ENCODE measurements around the gene KCNMA1.
"Not testable (repeated sequence)": the region's sequence is repeated elsewhere in the genome, so short reads cannot be mapped to it uniquely, and the experiment has no call there.

GRCh38 chr10:77683088-77683432 is 45.5 kb upstream of the KCNMA1 start:
- TF ChIP-seq NR2C2 (IDR thresholded peaks at IDR 0.05; ENCODE audit: borderline replicate concordance, control insufficient read depth, insufficient read length, low read depth); SUZ12 (IDR thresholded peaks at IDR 0.05; ENCODE audit: unreplicated experiment); CTCF (IDR thresholded peaks at IDR 0.05 in 2 of 3, conservative IDR thresholded peaks at IDR 0.05 in 1 of 3; ENCODE audit: control insufficient read depth in 2 of 3, extremely low read depth in 1 of 3, insufficient read depth in 1 of 3, low read depth in 3 of 3, low read length in 3 of 3); EZH2 (IDR thresholded peaks at IDR 0.05; ENCODE audit: borderline replicate concordance, control insufficient read depth, low read depth, low read length); CBFB (IDR thresholded peaks at IDR 0.05; ENCODE audit: low read depth); NFXL1 (IDR thresholded peaks at IDR 0.05; ENCODE audit: borderline replicate concordance); ZZZ3 (IDR thresholded peaks at IDR 0.05; ENCODE audit: control insufficient read depth, insufficient read length, low read depth); SP1 (IDR thresholded peaks at IDR 0.05; ENCODE audit: low read depth, low read length); PBX3 (IDR thresholded peaks at IDR 0.05; ENCODE audit: insufficient replicate concordance, low read depth, low read length); ATF2 (IDR thresholded peaks at IDR 0.05; ENCODE audit: low read length): not testable (repeated sequence)
- TF ChIP-seq JUND (IDR thresholded peaks at IDR 0.05; ENCODE audit: low read depth, low read length) (peak; percentile 40; the same call in 1 of the 2 replicates), EP300 (IDR thresholded peaks at IDR 0.05; ENCODE audit: borderline replicate concordance in 1 of 2, control insufficient read depth in 1 of 2, low read depth in 2 of 2, low read length in 2 of 2) (peak in 1 of 2 experiments; percentile 21; a peak in 1 of 4 replicates)
- TF ChIP-seq, protein P1, sequence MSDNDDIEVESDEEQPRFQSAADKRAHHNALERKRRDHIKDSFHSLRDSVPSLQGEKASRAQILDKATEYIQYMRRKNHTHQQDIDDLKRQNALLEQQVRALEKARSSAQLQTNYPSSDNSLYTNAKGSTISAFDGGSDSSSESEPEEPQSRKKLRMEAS (IDR thresholded peaks at IDR 0.05; ENCODE audit: low read depth, low read length): not testable (repeated sequence)
- TF ChIP-seq, protein P2, sequence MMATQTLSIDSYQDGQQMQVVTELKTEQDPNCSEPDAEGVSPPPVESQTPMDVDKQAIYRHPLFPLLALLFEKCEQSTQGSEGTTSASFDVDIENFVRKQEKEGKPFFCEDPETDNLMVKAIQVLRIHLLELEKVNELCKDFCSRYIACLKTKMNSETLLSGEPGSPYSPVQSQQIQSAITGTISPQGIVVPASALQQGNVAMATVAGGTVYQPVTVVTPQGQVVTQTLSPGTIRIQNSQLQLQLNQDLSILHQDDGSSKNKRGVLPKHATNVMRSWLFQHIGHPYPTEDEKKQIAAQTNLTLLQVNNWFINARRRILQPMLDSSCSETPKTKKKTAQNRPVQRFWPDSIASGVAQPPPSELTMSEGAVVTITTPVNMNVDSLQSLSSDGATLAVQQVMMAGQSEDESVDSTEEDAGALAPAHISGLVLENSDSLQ (IDR thresholded peaks at IDR 0.05): peak; percentile 56; the same call in 1 of the 2 replicates
